ENCODE results near the gene STRBP.

Gene STRBP

GRCh38 chr9:123127512-123128075 is 140.8 kb downstream of the STRBP start:
- DNase-seq = no peak

DNA sequence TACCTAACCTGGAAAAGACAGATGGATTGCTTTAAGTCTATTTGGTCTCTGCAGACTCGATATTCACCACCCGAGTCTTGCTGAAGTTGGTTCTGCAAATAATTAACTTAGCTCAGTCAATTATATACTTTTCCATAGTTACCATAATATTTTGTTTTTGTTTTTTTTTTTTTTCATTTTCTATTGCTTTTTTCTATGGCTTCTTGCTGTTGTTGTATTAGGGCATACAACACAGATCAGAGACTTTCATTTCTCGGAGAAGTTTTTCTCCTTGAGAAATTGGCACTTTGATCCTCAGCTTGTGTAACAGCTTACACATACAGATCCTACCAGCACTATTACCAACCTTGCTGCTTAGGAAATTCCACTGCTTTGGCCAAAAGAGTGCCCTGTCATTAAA is 146.9 kb downstream of the STRBP start:
- DNase-seq = no peak

- no peak for DNase-seq
Observed at GRCh38 chr9:123120953-123121352, 147.4 kb downstream of the STRBP start.

DNA sequence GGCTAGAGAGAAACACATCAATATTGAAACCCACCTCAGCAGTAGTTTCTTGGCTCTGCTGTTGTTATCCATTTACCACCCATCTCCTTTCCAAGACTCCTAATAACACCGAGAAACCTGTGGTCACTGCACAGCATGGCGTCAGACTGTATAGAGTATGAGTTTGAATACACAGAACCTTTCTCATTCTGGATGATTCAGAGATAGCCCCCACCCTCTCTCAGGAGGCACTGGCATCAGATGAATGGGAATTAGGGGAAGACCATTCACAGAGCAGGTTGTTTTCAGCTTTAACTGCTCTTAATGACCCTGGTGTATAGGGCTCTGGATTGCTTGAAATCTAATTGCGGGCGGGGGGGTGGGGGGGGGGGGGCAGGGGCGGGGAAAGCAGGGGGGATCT is 148.3 kb downstream of the STRBP start:
- DNase-seq = no peak

GRCh38 chr9:123119566-123119965 is 148.8 kb downstream of the STRBP start:
- DNase-seq = no peak

DNA sequence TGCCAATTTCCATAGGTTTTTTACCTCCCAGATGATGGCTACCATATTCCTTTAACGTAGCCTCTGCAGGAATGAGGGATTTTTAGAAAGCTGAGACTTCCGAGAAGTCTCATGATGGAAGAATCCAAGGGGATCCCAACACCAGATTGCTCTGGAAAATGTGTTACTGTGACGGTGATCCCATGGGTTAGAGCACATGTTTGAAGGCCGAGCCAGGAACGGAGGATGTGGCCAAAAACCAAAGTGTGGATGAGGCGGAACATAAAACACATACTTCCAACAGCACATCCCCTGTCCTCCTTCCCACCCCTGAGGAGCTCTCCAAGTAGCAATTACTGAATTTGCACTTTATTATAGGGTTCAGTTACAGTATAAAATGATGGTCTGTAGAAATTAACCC is 152.3 kb downstream of the STRBP start:
- DNase-seq = no peak

- no peak for DNase-seq
Observed at GRCh38 chr9:123115146-123115913, 153.1 kb downstream of the STRBP start.

- no peak for DNase-seq
Observed at GRCh38 chr9:123113185-123113584, 155.2 kb downstream of the STRBP start.

- no peak for DNase-seq
Observed at GRCh38 chr9:123112015-123112975, 156.1 kb downstream of the STRBP start.

DNA sequence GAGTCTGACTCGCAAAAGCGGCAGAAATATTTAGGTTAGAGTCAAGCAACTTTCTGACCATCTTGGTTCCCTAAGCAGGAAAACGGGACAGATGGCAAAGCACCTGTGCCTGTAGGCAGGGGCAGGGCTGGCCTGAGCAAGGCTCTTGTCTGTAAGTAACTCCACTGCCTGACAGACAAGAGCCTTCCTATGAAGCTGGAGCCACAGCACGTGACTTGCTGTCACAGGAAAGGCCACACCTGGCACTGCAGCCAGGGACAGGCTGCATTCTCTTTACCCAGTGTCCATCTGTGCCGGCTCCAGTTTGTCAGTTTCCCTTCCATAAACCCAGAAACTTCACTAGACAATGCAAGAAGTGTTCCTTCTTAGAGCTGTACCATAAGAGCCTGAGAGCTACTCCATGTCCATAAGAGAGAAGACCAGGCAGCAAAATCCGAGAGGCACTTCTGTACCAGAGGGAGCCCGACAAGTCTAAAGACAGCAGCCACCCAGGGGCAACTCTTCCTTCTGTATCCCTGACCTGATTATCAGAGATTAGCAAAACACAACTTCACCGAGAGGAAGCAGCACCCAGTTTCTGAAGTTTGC is 156.9 kb downstream of the STRBP start:
- DNase-seq = no peak

DNA sequence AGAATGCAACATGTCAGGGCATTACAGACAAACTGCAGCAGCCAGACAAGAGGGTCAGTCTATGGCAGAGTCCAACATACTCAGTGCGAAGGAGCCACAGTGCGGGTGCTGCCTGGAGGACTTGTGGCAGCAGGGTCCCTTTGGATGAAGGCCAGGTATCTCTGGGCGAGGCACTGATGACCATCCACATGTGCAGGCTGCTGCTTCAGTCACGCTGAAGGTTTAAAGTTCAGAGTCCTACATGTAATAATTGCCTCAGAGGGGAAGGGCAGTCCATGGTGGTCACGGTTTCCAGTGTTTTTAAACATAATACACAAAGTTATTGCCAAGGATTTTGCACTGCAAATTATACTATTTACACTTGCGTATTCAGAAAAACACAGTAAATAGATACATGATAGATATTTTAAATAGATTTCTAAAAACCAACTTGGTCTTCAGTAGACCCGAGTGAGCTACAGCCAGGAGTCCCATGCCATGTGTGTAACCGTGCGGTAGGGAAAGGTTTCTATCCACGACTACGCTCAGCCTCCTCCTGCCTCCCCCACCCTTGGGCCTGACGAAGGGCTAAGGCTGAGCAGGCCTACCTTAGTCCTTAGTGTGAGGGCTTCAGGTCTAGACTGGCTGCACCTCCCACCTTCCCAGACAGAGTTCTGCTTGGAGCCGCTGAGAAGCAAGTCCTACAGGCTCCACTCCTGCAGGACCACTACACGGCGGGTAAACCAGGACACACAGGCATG is 158.7 kb downstream of the STRBP start:
- no peak for DNase-seq

DNA sequence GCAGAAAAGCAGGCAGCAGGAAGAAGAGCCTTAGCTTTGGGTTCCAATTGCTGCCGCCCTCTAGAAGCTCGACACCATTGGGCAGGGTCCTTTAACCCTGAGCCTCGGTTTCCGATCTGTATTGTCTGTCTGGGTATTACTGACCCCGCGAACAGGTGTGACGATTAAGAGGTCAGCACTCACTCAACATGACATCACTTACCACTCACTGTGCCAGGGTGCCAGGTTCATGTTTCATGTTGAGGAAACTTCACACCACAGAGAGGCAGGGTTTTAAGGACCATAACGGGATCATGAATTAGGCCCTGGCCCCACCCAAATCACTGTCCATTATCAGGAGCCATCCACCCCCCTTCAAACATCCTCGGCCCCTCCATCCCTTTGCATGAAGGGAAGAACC is 159.4 kb downstream of the STRBP start:
- no peak for DNase-seq

DNA sequence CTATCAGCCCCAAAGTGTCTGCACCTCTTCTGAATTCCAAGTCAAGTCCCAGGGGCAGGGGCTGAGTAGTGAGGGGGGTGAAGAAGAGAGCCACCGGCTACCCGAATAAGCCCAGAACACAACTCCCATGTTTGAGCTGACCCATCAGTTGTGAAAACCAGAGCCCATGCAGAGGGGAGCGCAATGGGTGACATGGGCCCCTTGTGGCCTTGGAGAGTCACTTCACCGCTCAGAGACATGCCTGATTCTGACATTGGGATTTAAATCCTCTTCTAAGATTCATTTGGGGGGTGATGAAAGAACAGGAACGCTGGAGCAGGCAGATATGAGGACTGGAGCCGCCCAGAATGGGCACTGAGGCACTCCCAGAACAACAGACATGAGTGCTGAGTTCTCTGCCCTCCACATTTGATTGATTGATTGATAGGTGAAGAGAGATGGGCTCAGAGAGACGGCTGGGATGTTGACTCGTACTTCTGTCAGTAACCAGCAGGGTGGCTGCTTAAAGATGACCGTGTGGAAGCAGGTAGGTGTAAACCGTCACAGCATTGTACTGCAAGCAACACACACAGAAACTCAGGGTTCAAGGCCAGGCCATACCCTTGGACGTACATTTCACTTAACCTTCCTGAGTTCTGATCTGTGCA is 160.6 kb downstream of the STRBP start:
- no peak for DNase-seq

DNA sequence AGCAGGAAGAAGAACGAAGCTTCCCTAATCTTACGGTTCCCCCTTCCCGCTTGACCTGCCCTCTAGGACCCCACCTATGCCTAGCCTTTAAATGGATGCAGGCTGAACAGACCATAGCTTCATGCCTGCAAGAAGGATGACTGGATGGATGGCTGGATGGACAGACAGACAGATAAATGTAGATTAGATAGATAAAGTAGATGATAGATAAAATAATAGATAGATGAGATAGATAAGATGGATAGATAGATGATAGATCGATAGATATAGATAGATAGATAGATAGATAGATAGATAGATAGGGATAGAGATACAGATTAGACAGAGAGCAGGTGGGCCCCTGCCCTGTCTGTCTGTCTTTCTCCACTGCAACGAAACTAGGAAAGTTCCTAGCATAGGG is 162.9 kb downstream of the STRBP start:
- no peak for DNase-seq

GRCh38 chr9:123104807-123105206 is 163.6 kb downstream of the STRBP start:
- DNase-seq = no peak

DNA sequence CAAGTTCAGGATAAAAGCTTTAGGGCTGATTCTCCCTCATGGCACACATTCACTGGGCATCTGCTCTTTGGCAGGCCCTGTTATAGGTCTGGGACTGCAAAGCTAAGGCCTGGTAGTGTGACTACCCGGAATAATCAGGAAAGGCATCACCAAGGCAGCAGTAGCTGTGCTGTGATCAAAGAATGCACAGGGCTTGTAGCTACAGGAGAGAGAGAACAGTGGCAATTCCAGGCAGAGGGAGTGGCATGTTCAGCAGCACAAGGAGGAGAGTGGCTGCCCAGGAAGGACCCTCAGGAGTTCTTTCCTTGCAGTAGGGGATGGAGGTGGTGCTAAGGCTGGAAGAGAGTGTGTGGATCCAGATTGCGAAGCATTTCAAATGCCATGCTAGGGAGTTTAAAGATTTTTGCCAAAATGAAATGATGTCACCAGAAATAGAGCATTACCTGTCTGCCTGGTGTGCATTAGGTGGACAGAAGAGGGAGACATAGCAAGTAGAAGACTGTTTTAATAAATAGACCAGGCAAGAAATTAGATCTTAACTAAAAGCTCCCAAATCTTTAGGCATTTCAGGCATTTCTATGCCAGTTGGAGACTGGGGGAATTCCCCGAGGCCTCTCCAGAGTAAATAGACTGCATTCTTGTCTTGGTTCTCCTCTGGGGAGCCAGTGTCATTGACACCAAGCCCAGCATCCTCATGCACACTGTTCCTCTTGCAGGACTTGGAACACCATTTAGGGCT is 165.8 kb downstream of the STRBP start:
- DNase-seq = no peak

- DNase-seq = no peak
Observed at GRCh38 chr9:123099548-123099947, 168.8 kb downstream of the STRBP start.

GRCh38 chr9:123099042-123099441 is 169.3 kb downstream of the STRBP start:
- DNase-seq = no peak

DNA sequence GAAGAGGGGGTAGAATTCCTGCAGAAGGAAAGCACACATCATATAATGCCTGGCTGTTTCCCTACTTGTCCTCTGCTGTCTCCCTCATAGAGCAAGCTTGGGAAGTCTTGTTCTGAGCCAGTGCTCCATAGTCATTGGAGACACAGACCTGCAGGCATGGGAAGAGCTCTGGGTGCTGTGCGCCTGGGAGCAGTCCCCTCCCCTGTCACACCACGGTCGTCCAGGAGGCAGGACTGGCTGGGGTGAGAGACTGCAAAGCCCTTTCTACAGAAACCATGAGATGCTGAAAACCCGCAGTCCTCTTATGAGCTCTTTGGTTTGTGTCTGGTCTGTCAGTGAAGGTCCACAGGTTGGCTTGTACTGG is 170.3 kb downstream of the STRBP start:
- DNase-seq = no peak

DNA sequence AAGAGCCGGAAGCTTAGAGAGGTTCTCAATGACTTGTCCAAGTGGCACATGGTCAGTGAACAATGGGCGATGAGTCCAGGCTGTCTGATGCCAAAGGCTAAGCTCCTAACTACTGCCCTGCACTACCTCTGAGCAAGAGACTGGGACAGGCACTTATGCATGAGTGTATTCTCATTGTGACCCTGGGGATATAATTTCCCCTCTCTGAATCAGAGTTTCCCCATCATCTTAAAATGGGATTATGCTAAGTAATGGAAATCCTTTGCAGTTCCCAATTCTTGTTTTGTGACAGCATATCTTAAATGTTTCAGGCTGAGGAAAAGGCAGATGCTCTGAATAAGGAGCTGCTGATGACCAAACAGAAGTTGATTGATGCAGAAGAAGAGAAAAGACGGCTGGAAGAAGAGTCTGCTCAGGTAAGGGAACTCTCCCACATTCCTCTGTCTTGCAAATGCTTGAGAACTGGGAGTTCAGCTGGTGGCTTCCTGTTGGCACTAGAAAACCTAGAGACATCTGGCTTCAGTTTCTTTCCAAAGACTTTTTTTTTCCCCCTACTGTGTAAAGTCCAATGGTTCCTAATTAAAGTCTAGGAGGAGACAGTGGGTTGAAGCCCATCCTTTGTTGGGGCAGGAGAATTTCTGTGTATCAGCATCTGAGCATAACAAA is 170.8 kb downstream of the STRBP start:
- no peak for DNase-seq

GRCh38 chr9:123096987-123097386 is 171.4 kb downstream of the STRBP start:
- DNase-seq = no peak
